ENCODE measurements around the gene LLPH.
"Not testable (repeated sequence)": the region's sequence is repeated elsewhere in the genome, so short reads cannot be mapped to it uniquely, and the experiment has no call there.

The LLPH gene

GRCh38 chr12:66130267-66131066, at the start of gene LLPH:
TSS of gene LLPH (minus strand) at chr12:66130750. CDS start at chr12:66129106, 1,644 bp downstream.
- DNase-seq, result peak; percentile 67

- DNase-seq, result no peak
Measured at GRCh38 chr12:66176105-66176900, 45.8 kb upstream of the LLPH start.

- DNase-seq, result not testable (repeated sequence)
Measured at GRCh38 chr12:66174391-66175325, 44.1 kb upstream of the LLPH start.

GRCh38 chr12:66170606-66171005, 40.1 kb upstream of the LLPH start:
- no peak for DNase-seq

GRCh38 chr12:66169221-66170170, 38.9 kb upstream of the LLPH start, which contains the start of gene TMBIM4:
TSS of gene TMBIM4 (minus strand) at chr12:66169996. CDS start at chr12:66169951, 45 bp downstream.
- peak; percentile 97 for DNase-seq

- peak; percentile 46 for DNase-seq
Measured at GRCh38 chr12:66168410-66168809, 37.9 kb upstream of the LLPH start.

- DNase-seq, result no peak
Measured at GRCh38 chr12:66166561-66166960, 36.0 kb upstream of the LLPH start.

- DNase-seq, result no peak
Measured at GRCh38 chr12:66165141-66165540, 34.6 kb upstream of the LLPH start.

- DNase-seq, result no peak
Measured at GRCh38 chr12:66164349-66164821, 33.8 kb upstream of the LLPH start.

- no peak for DNase-seq
Measured at GRCh38 chr12:66163289-66163688, 32.7 kb upstream of the LLPH start.

- no peak for DNase-seq
Measured at GRCh38 chr12:66162701-66163100, 32.2 kb upstream of the LLPH start.

- no peak for DNase-seq
Measured at GRCh38 chr12:66160704-66161103, 30.2 kb upstream of the LLPH start.

GRCh38 chr12:66159123-66159522, 28.6 kb upstream of the LLPH start:
- DNase-seq, result no peak

- no peak for DNase-seq
Measured at GRCh38 chr12:66156654-66157053, 26.1 kb upstream of the LLPH start.

- DNase-seq, result no peak
Measured at GRCh38 chr12:66154776-66155175, 24.2 kb upstream of the LLPH start.

- no peak for DNase-seq
Measured at GRCh38 chr12:66152732-66153131, 22.2 kb upstream of the LLPH start.

GRCh38 chr12:66149702-66150398, 19.3 kb upstream of the LLPH start:
- peak; percentile 94 for DNase-seq

- peak; percentile 94 for DNase-seq
Measured at GRCh38 chr12:66144791-66145754, 14.5 kb upstream of the LLPH start.

GRCh38 chr12:66143868-66144267, 13.3 kb upstream of the LLPH start:
- no peak for DNase-seq

GRCh38 chr12:66142826-66143225, 12.3 kb upstream of the LLPH start:
- no peak for DNase-seq

All from GF-D8 (cell line).